Neural progenitor cell (in vitro differentiated cells): ENCODE data around the gene C16orf74. TPM values are rescaled to one million over a fixed set of nuclear protein-coding genes. Genes with fewer than 3 reads are reported as not detected.

Experiments used
- DNase-seq: peaks from one replicate; pipeline ENCODE4 v3.0.0-alpha.2; 2016; ENCODE audit warnings: low spot score
- H2AFZ ChIP-seq: fragments of 200-600 bp; sonication (generic); replicated peaks from 2 replicates; pipeline ENCODE4 v1.6.1; 2016; ENCODE audit warnings: antibody characterized with exemption
- H3F3A ChIP-seq: fragments of 200-600 bp; sonication (generic); 2 replicates; pipeline ENCODE4 v1.6.1; 2016; ENCODE audit warnings: antibody characterized with exemption, low read depth
- H3K27ac ChIP-seq: fragments of 200-600 bp; sonication (generic); 2 replicates; pipeline ENCODE4 v1.5.1; 2016; ENCODE audit warnings: mild to moderate bottlenecking
- H3K27me3 ChIP-seq: fragments of 200-600 bp; sonication (generic); 2 replicates; pipeline ENCODE4 v1.6.1; 2016; ENCODE audit warnings: mild to moderate bottlenecking, moderate library complexity
- H3K36me3 ChIP-seq: fragments of 200-600 bp; sonication (generic); 2 replicates; pipeline ENCODE4 v1.5.1; 2016
- H3K4me1 ChIP-seq: fragments of 200-600 bp; sonication (generic); 2 replicates; pipeline ENCODE4 v1.6.1; 2016; ENCODE audit warnings: mixed run types
- H3K4me2 ChIP-seq: fragments of 200-600 bp; sonication (generic); 2 replicates; pipeline ENCODE4 v1.6.1; 2016
- H3K4me3 ChIP-seq: fragments of 200-600 bp; sonication (generic); 2 replicates; pipeline ENCODE4 v1.5.1; 2016
- H3K79me2 ChIP-seq: fragments of 200-600 bp; sonication (generic); 2 replicates; pipeline ENCODE4 v1.6.1; 2016; ENCODE audit warnings: low read depth
- H3K9ac ChIP-seq: fragments of 200-600 bp; sonication (generic); 2 replicates; pipeline ENCODE4 v1.6.1; 2016
- H3K9me3 ChIP-seq: fragments of 200-600 bp; sonication (generic); 2 replicates; pipeline ENCODE4 v1.5.1; 2016; ENCODE audit warnings: low read depth
- H4K20me1 ChIP-seq: fragments of 200-600 bp; sonication (generic); 2 replicates; pipeline ENCODE4 v1.6.1; 2016; ENCODE audit warnings: low read depth
- H3K27ac Mint-ChIP-seq: 3 replicates; pipeline ENCODE4 v1.8.0; 2021; ENCODE audit warnings: mixed read lengths
- H3K27me3 Mint-ChIP-seq: 2 replicates; pipeline ENCODE4 v1.8.0; 2022; ENCODE audit warnings: low read depth, mild to moderate bottlenecking, inconsistent platforms, moderate library complexity, mixed read lengths; ENCODE audit not compliant: insufficient read depth
- H3K36me3 Mint-ChIP-seq: 3 replicates; pipeline ENCODE4 v1.8.0; 2021; ENCODE audit warnings: mixed read lengths
- H3K4me1 Mint-ChIP-seq: 3 replicates; pipeline ENCODE4 v1.8.0; 2021; ENCODE audit warnings: mixed read lengths
- H3K4me3 Mint-ChIP-seq: 3 replicates; pipeline ENCODE4 v1.8.0; 2021; ENCODE audit warnings: mild to moderate bottlenecking, moderate library complexity, mixed read lengths
- H3K9me3 Mint-ChIP-seq: 3 replicates; pipeline ENCODE4 v1.8.0; 2020; ENCODE audit warnings: mixed read lengths
- CTCF ChIP-seq: fragments of 200-600 bp; sonication (generic); IDR thresholded peaks from 2 replicates; pipeline ENCODE4 v1.5.1; 2017; ENCODE audit warnings: antibody characterized with exemption, mild to moderate bottlenecking
- EZH2 ChIP-seq: fragments of 200-600 bp; sonication (generic); IDR thresholded peaks from 2 replicates; pipeline ENCODE4 v1.6.1; 2017; ENCODE audit warnings: antibody characterized with exemption, mild to moderate bottlenecking, moderate library complexity
- EZH2phosphoT487 ChIP-seq: fragments of 200-600 bp; sonication (generic); IDR thresholded peaks from 2 replicates; pipeline ENCODE4 v1.6.1; 2017; ENCODE audit warnings: antibody characterized with exemption
- total RNA-seq: library from RNA; depleted of rRNA; stranded (reverse); fragments of >200 nt; gene quantifications from 2 replicates; pipeline ENCODE4 v1.2.3, GENCODE V29; 2015; ENCODE audit warnings: low replicate concordance

C16orf74 gene
- total RNA-seq, 1 donor from 2014 or later: not detected

DNA sequence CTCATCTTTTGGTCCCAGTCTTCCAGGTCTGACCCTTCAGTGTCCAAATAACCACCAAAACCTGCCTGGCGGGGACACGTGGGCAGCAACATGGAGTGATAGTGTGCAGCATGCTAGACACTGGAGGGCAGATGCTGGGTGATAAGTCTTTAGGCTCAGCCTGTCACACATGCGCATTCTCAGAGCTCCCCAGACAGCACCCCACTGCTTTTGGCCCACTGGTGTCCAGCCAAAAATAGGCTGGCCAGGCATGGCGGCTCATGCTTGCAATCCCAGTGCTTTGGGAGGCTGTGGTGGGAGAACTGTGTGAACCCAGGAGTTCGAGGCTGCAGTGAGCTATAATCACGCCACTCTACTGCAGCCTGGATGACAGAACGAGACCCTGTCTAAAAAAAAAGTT is 74.4 kb downstream of the C16orf74 start:
- Histone ChIP-seq H3K36me3 (no peaks in the 10 kb centered on the region), H3K4me3 (no peak overlapping the region)
- H3K27ac Mint-ChIP-seq: no peak overlapping the region

GRCh38 chr16:85675251-85675874 is 75.5 kb downstream of the C16orf74 start:
- DNase-seq: no peak
- TF ChIP-seq CTCF: peak; percentile 55
- TF ChIP-seq EZH2: no peak
- H3K9ac ChIP-seq: no peak overlapping the region
- Mint-ChIP-seq H3K4me1 (no peaks in the 10 kb centered on the region), H3K27me3 (peaks cover 3% of the 10 kb centered on the region), H3K36me3 (peaks cover 25% of the 10 kb centered on the region), H3K4me3 (no peak overlapping the region), H3K9me3 (no peaks in the 10 kb centered on the region), H3K27ac (no peak overlapping the region)
- no peak overlapping the region for H3K4me2 ChIP-seq
- no peak overlapping the region for H3K4me3 ChIP-seq
- H3K79me2 ChIP-seq: no peaks in the 10 kb centered on the region
- no peaks in the 10 kb centered on the region for H3K36me3 ChIP-seq
- H3K27me3 ChIP-seq: no peaks in the 10 kb centered on the region
- H3K9me3 ChIP-seq: no peaks in the 10 kb centered on the region
- H3K27ac ChIP-seq: no peak overlapping the region
- no peaks in the 10 kb centered on the region for H3K4me1 ChIP-seq
- H3F3A ChIP-seq: peaks cover 13% of the 10 kb centered on the region
- H2AFZ ChIP-seq: no peak overlapping the region
- H4K20me1 ChIP-seq: peaks cover 9% of the 10 kb centered on the region

More for the DNA sequence above, 74.4 kb downstream of the C16orf74 start:
- no peaks in the 10 kb centered on the region for H3K9me3 Mint-ChIP-seq
- peaks cover 9% of the 10 kb centered on the region for H4K20me1 ChIP-seq
- H3K27me3 ChIP-seq: no peaks in the 10 kb centered on the region
- H3F3A ChIP-seq: peaks cover 10% of the 10 kb centered on the region
- no peaks in the 10 kb centered on the region for H3K4me1 ChIP-seq
- no peak for TF ChIP-seq CTCF
- TF ChIP-seq EZH2: no peak
- no peak for TF ChIP-seq EZH2phosphoT487
- H3K9me3 ChIP-seq: no peaks in the 10 kb centered on the region
- H3K27me3 Mint-ChIP-seq: peaks cover 2% of the 10 kb centered on the region
- H3K4me1 Mint-ChIP-seq: no peaks in the 10 kb centered on the region
- peaks cover 22% of the 10 kb centered on the region for H3K36me3 Mint-ChIP-seq
- no peak overlapping the region for H3K4me3 Mint-ChIP-seq
- H3K9ac ChIP-seq: peak overlapping the region; percentile 12
- no peak for DNase-seq
- H3K79me2 ChIP-seq: no peaks in the 10 kb centered on the region
- H2AFZ ChIP-seq: no peak overlapping the region
- H3K27ac ChIP-seq: peak overlapping the region; percentile 10
- no peak overlapping the region for H3K4me2 ChIP-seq

- Mint-ChIP-seq H3K36me3 (peaks cover 27% of the 10 kb centered on the region), H3K9me3 (no peaks in the 10 kb centered on the region), H3K27me3 (peaks cover 2% of the 10 kb centered on the region), H3K4me3 (no peak overlapping the region), H3K4me1 (no peaks in the 10 kb centered on the region), H3K27ac (no peak overlapping the region)
- Histone ChIP-seq H3K27ac (no peak overlapping the region), H3K4me2 (no peak overlapping the region), H3K36me3 (no peaks in the 10 kb centered on the region), H3K79me2 (no peaks in the 10 kb centered on the region), H3K4me3 (no peak overlapping the region), H3K9ac (no peak overlapping the region), H3K9me3 (no peaks in the 10 kb centered on the region), H3K4me1 (no peaks in the 10 kb centered on the region), H2AFZ (no peak overlapping the region), H3F3A (peaks cover 13% of the 10 kb centered on the region), H3K27me3 (no peaks in the 10 kb centered on the region), H4K20me1 (peaks cover 9% of the 10 kb centered on the region)
- TF ChIP-seq CTCF (no peak), EZH2 (no peak), EZH2phosphoT487 (no peak)
- no peak for DNase-seq
Observed at GRCh38 chr16:85674828-85675227, 76.1 kb downstream of the C16orf74 start.
